Kidney (tissue), 2 donors: ENCODE data around the gene MAPRE2. TPM values are rescaled to one million over a fixed set of nuclear protein-coding genes. Genes with fewer than 3 reads are reported as not detected.

ENCODE experiments used
- polyA plus RNA-seq: library from polyadenylated mRNA; stranded (reverse); fragments of 350-450 nt; fragmentation: Illumina TruSeq; extraction: RNeasy Lipid Tissue Mini Kit (QIAGEN cat#74804); gene quantifications from one replicate; pipeline ENCODE4 v1.2.3, GENCODE V29; 2014; ENCODE audit warnings: low read depth, low replicate concordance; ENCODE audit not compliant: insufficient read depth
- total RNA-seq: library from RNA; stranded (reverse); fragmentation: NEBNext Ultra II Directional; extraction: Animal tissue kit (Norgen Biotek cat#: 25700); gene quantifications from one replicate; pipeline ENCODE4 v1.2.1, GENCODE V29; 2021
- donor health status: DM: yes; HTN: yes; CAD: no.

MAPRE2 gene
- total and polyA plus RNA-seq, 2 donors from 2014 or later, result 15.2 to 30.2 TPM

Other genes starting within 250 kb of the MAPRE2 start
- 28.6 TPM for gene ZNF397, start 199.6 kb downstream of the MAPRE2 start, total RNA-seq
- gene ZNF397, start 199.6 kb downstream of the MAPRE2 start, polyA plus RNA-seq, result 15.5 TPM
- gene ZSCAN30, start 248.8 kb downstream of the MAPRE2 start, total RNA-seq, result 20.7 TPM
- gene ZSCAN30, start 248.8 kb downstream of the MAPRE2 start, polyA plus RNA-seq, result 10.0 TPM